Right ventricle myocardium superior (tissue), 1 donor: ENCODE results near the gene B3GNT3. TPM values are rescaled to one million over a fixed set of nuclear protein-coding genes. Genes with fewer than 3 reads are reported as not detected.

Experiments used
- ATAC-seq: fragments of 200-7000 bp; cut with Tn5 transposase; one replicate; pipeline ENCODE4 v1.9.1; 2020; ENCODE audit warnings: mild to moderate bottlenecking; ENCODE audit not compliant: poor library complexity
- DNase-seq: peaks from one replicate; pipeline ENCODE4 v3.0.0-alpha.2; 2020
- intact Hi-C: fragments of 100-400 bp; cut with DNase I; formaldehyde crosslinking; loops from one replicate; pipeline ENCODE4 v1.11.2; 2022
- long read RNA-seq: library from polyadenylated mRNA; unstranded; transcript quantifications from one replicate; pipeline ENCODE4 v2.0.0, GENCODE V29; 2021
- total RNA-seq: library from RNA; stranded (reverse); fragmentation: NEBNext Ultra II Directional; extraction: Animal tissue kit (Norgen Biotek cat#: 25700); gene quantifications from one replicate; pipeline ENCODE4 v1.2.1, GENCODE V29; 2021
- donor health status: DM: no; HTN: yes; CAD: no; lungs with severe emphysema.

Gene B3GNT3, protein sequence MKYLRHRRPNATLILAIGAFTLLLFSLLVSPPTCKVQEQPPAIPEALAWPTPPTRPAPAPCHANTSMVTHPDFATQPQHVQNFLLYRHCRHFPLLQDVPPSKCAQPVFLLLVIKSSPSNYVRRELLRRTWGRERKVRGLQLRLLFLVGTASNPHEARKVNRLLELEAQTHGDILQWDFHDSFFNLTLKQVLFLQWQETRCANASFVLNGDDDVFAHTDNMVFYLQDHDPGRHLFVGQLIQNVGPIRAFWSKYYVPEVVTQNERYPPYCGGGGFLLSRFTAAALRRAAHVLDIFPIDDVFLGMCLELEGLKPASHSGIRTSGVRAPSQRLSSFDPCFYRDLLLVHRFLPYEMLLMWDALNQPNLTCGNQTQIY
- total RNA-seq, result not detected
- long read RNA-seq, result 0 reads

DNA sequence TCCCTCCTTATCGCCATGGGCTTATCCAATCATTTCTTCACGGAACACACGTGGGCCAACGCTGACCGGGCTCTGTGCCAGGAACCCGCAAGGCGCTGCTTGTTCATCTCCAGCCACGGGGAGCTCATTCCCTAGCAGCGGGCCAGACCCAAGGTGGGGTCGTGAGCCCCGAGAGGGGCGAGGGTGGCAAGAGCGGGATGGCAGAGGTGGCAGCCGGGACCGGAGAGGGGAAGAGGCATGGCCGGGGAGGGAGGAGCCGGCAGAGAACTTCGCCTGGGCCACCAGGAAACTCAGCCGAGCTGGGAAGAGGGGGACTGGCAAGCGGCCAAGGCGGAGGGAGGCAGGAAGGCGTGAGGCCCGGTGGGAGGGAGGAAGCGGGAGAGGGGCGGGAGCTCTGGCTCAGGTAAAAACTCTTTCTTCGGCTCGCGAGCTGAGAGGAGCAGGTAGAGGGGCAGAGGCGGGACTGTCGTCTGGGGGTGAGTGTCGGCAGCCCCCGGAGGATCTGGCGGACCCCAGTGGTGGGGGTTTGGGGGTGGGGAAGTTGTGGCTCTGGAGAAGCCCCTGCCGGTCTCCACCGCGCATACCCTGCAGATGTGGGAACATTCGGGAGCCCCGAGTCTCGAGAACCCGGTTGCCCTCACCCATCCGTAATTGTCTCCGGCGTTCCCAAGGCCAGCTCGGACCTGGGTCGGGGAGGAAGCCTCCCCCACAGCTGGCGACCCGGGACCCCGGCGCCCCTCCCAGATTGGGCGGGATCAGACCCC lies at the start of gene B3GNT3:
B3GNT3 (plus strand) TSS at position 408 of the 764 bp plus-strand sequence. CDS start 12,670 bp downstream, outside the sequence.
- ATAC-seq (no peak), DNase-seq (no peak)
- intact Hi-C loops, result no loop called here

DNA sequence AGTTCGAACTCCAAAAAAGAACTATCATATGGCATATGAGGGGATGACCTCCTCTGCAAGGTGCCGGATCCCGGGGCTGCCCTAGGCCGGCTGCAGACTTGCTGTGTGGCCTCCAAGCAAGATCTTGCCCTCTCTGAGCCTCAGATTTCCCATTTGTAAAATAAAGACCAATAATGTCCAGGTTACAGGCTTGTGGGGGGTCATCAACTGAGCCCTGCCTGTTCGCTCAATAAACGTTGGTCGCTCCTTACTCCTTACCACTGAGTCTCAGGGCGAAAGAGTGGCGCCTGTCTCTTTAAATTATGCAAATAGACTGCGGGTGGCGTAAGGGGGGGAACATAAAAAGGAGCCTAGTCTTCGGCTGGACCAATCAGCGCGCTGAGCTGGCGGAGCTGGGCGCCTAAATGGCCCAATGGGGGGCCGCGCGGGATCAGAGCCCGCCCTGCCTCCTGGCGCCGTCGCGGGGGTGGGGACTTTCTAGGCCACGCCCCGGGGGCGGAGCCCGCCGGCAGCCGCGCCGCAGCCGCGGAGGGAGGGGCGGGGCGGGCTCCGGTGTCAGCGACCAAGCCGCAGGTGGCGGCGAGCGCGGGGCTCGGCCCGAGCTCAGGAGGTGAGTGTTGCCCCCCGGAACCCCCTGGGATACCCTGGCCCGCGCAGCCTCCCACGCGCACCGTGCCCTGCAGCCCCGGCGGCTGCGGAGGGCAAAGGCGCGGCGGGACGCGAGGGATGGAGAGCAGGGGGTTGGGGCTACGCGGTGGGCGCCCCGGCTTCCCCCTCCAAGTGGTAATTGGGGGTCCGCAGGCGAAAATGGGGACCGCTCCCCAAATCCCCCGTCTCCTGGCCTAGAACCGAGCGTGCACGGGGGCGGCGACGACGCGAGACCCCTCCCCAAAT lies 47.5 kb upstream of the B3GNT3 start:
- intact Hi-C loops, result no loop called here
- peak; percentile 95 for DNase-seq
- ATAC-seq, result peak; percentile 99

DNA sequence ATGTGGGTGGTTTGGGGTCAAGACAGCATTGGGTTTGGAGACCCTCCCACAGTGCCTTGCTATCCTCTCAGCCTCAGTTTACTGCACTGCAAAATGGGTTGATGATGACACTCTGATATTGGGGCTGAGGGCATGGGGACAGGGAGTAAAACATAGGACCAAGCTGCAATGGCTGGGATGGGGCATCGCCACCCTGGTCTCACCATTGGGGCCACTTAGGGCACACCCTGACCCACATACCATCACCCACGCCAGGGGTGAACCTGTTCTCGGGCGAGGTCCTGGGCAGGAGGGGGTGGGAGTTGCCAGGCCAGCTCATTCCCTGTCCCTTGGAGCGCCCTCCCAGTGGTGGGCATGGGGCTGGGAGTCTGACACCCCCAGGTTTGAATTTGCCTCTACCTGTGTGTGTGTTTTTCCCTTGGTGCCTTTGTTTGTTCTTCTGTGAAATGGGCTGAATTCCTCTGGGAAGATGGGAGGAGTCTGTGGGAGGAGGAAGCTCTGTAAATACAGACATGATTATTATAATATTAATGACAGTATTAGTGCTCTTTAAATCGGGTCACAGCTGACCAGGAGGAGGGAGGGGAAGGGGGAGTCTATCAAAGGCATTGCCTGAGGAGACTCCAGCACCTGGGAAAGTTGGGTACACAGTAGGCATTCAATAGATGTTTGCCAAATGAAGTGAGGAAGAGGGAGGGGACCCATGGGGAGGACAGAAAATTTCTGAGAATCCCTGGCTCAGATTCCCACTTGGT lies 45.9 kb upstream of the B3GNT3 start:
- intact Hi-C loops, result no loop called here
- ATAC-seq, result no peak
- DNase-seq, result no peak

DNA sequence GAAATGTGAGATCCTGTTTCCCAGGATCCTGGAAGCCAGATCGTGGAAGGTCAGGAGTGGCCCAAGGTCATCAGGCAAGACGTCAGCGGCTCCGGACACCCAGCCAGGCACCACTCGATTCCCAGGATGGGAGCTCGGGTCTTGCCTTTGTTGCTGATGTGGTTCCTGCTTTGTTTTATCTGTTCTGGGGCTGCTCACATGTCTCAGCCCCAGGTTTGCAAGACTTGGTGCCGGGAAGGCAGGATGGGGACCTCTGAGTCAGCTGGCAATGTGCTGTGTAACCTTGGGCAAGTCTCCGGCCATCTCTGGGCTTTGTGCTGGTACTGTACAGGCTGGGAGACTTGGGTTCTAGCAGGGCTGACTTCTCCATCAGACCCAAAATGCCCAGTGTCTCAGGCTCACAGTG lies 45.0 kb upstream of the B3GNT3 start:
- DNase-seq (no peak), ATAC-seq (no peak)
- intact Hi-C loops, result no loop called here

DNA sequence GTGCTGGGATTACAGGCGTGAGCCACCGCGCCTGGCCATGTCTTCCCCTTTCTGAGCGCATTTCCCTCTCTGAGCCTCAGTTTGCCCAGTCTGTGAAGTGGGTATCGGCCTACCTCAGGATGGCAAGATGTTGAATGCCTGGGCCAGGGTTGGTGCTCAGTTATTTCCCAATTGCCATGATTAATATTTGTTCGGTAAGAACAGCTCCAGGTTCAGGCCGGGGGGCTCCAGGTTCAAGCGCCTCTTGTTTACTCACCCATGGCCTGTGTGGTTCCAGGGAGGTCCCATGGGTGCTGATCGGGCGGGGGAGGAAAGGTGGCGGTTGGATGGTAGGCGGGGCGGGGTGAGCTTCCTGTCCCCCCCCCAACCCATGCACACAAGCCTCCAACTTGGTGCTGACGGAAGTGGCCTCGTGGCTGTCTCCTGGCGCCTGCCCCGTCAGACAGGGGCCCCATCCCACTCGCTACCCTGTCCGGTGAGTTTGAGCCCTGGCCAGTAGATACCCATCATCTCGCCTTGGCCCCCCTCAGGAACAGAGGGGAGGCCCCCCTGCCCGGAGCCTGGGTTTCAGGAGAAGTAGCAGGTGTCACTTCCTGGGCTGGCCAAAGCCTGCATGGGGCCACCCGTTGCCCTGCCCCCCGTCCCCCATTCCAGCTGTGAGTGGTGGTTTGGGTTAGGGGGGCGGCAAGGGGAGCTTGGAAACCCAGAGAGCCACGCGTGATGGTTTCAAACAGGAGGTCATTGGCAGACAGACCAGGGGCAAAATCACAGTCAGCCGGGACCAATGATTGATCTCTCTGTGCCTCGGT lies 43.6 kb upstream of the B3GNT3 start, which contains the start of gene FCHO1:
FCHO1 (plus strand) TSS at position 375 of the 809 bp plus-strand sequence. CDS start 3,688 bp downstream, outside the sequence.
- DNase-seq, result peak; percentile 68
- intact Hi-C loops, result no loop called here
- ATAC-seq, result no peak

DNA sequence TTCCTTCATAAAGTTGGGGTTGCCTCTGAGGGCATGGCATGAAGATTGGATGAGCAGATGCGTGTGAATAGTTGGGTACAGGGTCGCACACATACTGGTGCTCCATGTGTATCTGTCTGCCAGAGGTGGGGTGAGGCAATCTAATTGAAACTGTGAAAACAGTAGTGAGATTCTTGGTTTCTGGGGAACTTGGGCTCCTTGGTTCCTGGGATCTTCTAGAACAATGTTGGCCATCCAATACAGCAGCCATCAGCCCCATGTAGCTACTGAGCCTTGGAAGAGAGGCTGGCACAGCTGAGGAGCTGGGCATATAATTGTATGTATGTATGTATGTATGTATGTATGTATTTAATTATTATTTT lies 43.0 kb upstream of the B3GNT3 start:
- intact Hi-C loops, result no loop called here
- DNase-seq (no peak), ATAC-seq (no peak)

DNA sequence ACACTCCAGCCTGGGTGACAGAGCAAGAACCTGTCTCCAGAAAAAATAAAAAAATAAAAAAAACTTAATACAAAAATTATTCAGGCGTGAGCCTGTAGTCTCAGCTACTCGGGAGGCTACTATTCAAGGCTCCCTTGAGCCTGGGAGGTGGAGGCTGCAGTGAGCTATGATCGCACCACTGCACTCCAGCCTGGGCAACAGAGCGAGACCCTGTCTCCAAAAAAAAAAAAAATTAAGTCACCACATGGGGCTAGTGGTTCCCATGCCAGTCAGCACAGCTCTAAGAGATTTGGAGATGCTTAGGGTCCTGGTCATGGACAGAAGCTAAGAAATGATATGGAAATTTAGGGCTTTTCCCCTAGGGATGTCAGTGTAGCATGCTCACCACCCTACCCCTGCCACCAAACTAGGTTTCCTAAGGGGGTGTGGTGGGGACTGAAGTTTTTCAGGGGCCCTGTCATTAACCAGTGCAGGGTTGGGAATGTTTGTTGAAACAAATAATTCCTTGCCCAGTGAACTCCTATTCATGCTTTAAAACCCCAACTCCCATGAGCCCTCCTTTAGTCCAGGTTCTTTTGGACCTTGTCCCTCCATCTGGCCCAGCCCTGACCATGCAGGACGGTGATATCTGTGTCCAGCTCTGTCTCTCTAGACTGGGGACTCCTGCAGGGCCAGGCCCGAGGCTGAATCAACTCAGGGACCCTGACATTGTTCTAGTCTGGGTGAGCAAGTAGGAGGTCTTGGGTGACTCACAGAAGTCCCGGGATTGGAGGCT lies 41.9 kb upstream of the B3GNT3 start:
- DNase-seq (no peak), ATAC-seq (no peak)
- intact Hi-C loops, result no loop called here

DNA sequence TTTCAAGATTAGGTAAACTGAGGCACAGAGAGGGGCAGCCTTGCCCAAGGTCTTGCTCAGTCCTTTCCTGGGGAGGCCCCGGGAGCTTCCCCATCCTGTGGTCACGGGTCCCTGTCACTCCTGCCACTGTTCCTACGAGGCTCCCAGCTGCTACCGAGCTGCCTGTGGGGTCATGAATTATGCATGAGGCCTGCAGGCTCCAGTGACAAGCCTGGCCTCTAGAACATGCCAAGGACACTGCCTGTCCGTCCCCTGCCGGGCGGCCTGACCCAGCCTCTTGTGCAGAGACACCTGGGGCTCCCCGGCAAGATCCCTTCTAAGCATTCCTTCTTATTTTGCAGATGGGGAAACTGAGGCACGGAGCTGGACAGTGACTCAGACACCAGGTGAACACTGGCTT lies 41.0 kb upstream of the B3GNT3 start:
- intact Hi-C loops, result no loop called here
- no peak for DNase-seq

DNA sequence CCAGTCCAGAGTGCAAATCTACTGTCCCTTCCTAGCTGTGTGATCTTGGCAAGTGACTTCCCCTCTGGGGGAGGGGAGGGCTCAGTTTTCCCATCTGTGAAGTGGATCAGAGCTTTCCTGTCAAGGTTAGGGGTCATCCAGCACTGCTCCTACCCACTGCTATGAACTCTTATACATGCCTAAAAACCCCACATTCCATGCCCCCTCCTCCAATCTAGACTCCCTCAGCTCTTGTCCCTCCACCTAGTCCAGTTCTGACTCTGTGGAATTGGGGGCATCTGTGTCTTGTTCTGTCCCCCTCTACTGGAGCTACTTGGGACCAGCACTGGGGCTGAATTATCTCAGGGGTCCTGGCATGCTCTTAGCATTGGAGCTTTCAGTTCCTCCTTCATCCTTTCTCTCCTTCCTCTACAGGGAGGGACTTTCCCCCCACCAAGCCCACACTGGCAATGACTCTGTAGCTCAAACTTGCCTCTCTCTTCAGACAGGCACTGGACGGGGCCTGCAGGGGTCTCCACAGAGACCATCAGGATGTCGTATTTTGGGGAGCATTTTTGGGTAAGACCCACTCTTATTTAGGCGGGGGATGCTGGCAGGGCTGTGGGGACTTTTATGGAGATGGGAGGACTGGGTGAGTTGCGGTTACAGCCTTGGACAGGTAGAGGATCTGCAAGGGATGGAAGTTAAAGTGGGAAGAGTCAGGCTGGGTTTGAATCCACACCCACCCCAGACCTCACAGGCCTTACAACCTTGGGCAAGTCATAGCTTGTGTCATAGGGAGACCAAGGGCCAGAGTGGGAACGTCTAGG lies 40.1 kb upstream of the B3GNT3 start:
- no peak for ATAC-seq
- intact Hi-C loops, result loop anchor here (5.0 kb wide), 1 partner anchor 48 kb away; no protein-coding TSS in a partner anchor
- DNase-seq, result no peak

More for the DNA sequence above, 41.0 kb upstream of the B3GNT3 start:
- no peak for ATAC-seq

DNA sequence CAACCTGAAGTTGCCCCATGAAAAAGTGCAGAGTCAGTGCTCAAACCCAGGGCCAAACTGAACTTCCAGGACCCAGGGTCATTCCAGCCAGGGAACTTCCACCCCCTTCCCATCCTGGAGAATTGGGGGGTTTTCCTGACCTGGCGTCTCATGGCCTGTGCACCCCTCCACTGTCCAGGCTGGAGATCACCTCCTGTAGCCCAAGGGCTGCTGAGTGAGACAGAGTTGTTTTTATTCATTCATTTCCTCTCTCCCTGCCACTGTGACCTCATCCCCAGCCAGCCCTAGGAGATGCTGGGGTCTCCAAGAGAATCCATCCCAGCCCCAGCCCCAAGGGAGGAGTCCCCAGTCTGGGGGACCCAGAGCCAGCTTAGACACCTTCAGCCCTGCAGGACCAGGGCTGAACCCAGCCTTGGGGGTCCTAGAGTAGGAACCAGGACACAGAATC lies 39.5 kb upstream of the B3GNT3 start:
- intact Hi-C loops, result loop anchor here (5.0 kb wide), 1 partner anchor 48 kb away; no protein-coding TSS in a partner anchor
- ATAC-seq (no peak), DNase-seq (no peak)

DNA sequence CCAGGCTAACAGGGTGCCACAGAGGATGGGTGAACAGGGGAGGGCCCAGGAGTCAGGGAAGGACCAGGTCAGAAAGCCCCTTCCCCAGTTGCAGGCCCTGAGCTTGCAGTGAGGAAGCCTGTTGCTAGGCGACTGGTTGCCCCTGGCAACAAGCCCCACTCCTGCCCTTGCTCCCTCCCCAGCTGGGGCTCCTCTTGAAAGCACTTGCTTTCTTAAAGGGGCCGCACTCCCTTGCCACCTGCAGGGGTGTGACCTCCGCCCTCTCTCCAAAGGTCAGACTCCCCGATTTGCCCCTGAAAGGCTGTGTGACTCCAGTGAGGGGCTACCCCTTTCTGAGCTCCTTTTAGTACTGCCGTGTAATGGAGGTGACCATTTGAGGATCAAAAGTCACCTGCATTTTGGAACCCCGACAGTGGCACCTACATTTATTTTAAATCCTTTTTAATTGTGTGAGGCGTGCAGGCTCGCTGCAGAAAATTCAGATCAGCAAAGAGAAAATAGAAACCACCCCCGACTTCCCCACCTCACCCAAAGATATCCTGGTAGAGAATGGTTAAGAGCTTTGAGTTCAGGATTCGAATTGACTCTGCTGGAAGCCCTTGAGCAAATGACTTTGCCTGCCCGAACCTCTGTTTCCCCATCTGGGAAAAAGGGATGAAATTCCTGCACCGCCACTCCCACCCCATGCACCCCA lies 38.8 kb upstream of the B3GNT3 start:
- ATAC-seq, result no peak
- intact Hi-C loops, result loop anchor here (5.0 kb wide), 1 partner anchor 49 kb away; no protein-coding TSS in a partner anchor
- no peak for DNase-seq

DNA sequence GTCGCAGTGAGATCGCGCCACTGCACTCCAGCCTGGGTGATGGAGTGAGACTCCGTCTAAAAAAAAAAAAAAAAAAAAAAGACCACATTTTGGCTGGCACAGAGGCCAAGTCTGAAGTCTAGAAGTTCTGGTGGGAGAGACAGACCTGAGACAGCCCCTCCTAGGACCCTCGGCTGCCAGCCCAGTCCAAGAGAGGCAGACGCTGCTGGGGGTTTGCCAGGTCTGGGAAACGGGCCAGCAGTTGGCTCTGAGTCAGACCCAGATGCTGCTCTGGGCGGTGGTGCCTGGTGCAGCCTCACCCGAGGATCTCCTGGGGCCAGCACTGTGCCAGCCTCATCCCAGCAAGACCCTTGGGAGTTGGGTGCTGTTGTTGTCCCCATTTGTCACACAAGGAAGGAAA lies 37.8 kb upstream of the B3GNT3 start:
- peak; percentile 92 for ATAC-seq
- intact Hi-C loops, result loop anchor here (5.0 kb wide), 1 partner anchor 50 kb away; no protein-coding TSS in a partner anchor

DNA sequence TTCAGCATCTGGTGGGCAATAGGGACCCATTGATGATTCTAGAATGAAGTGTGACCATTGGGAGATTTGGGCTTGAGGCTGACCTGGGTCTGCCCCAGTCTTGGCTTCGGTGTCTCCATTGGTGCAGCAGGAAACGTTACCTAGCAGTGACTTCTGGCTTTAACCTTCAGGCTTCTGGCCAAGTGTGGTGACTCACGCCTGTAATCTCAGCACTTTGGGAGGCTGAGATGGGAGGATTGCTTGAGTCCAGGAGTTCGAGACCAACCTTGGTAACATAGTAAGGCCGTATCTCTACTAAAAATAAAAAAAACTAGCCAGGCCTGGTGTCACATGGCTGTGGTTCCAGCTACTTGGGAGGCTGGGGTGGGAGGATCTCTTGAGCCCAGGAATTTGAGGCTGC lies 36.4 kb upstream of the B3GNT3 start:
- DNase-seq, result no peak
- intact Hi-C loops, result loop anchor here (5.0 kb wide), 1 partner anchor 51 kb away; no protein-coding TSS in a partner anchor

More for the DNA sequence above, 37.8 kb upstream of the B3GNT3 start:
- DNase-seq, result peak; percentile 81

DNA sequence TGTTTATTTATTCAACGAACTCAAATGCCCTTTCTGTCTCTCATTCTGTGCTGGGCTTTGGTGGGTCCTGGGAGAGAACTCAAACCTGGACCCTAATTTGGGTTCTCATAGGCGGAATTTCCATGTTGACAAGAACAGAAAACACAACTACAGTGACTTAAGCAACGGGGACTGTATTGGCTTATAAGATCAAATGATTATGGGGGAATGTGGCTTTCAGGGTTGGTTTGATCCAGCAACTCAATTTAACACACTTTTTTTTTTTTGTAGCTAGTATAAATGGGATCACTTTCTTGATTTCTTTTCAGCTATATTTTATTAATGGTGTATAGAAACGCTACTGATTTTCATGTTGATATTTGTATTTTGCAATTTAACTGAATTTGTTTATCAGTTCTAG lies 33.8 kb upstream of the B3GNT3 start:
- intact Hi-C loops, result no loop called here
- ATAC-seq (no peak), DNase-seq (no peak)

More for the DNA sequence above, 36.4 kb upstream of the B3GNT3 start:
- ATAC-seq, result no peak
